Bronchial epithelial cell (primary cell): ENCODE measurements around the gene DNAAF9. TPM values are rescaled to one million over a fixed set of nuclear protein-coding genes. Genes with fewer than 3 reads are reported as not detected.

Experiments used
- DNase-seq: peaks from one replicate; pipeline ENCODE4 v3.0.0-alpha.2; 2010; ENCODE audit warnings: low read depth
- FAIRE-seq: peaks from 2 replicates; lab custom pipeline; 2011; peaks lifted over from hg19 to GRCh38; lab: Jason Lieb, UNC
- H3K27me3 ChIP-seq: 2 replicates; pipeline ENCODE4 v1.5.1; 2011; ENCODE audit warnings: low read length; ENCODE audit not compliant: control insufficient read depth, insufficient read depth
- H3K36me3 ChIP-seq: 2 replicates; pipeline ENCODE4 v1.5.1; 2011; ENCODE audit warnings: low read length; ENCODE audit not compliant: control insufficient read depth, insufficient read depth
- H3K4me3 ChIP-seq: 2 replicates; pipeline ENCODE4 v1.5.1; 2011; ENCODE audit warnings: mild to moderate bottlenecking, low read depth, low read length, control low read depth
- total RNA-seq: library from RNA; depleted of rRNA; stranded (reverse); fragments of >200 nt; gene quantifications from 2 replicates; pipeline ENCODE4 v1.2.1, GENCODE V29; 2014
- TF ChIP-seq, protein P1 (sequence below): IDR thresholded peaks from 2 replicates; pipeline ENCODE4 v1.5.1; 2011; ENCODE audit warnings: mild to moderate bottlenecking, moderate library complexity, low read length, control low read depth, inconsistent platforms; ENCODE audit not compliant: insufficient read depth, severe bottlenecking

DNAAF9 gene
- 5.5 and 6.7 TPM in 2 replicates for total RNA-seq

GRCh38 chr20:3407040-3407770, at the start of gene DNAAF9:
Gene DNAAF9 (minus strand): TSS chr20:3407669. CDS start chr20:3407557, 112 bp downstream.
- TF ChIP-seq, protein P1, sequence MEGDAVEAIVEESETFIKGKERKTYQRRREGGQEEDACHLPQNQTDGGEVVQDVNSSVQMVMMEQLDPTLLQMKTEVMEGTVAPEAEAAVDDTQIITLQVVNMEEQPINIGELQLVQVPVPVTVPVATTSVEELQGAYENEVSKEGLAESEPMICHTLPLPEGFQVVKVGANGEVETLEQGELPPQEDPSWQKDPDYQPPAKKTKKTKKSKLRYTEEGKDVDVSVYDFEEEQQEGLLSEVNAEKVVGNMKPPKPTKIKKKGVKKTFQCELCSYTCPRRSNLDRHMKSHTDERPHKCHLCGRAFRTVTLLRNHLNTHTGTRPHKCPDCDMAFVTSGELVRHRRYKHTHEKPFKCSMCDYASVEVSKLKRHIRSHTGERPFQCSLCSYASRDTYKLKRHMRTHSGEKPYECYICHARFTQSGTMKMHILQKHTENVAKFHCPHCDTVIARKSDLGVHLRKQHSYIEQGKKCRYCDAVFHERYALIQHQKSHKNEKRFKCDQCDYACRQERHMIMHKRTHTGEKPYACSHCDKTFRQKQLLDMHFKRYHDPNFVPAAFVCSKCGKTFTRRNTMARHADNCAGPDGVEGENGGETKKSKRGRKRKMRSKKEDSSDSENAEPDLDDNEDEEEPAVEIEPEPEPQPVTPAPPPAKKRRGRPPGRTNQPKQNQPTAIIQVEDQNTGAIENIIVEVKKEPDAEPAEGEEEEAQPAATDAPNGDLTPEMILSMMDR, result peak; percentile 24
- no peaks in the 10 kb centered on the region for H3K36me3 ChIP-seq
- DNase-seq (peak; percentile 30), FAIRE-seq (no peak)
- peak within 1 kb of the TSS; percentile 57 for H3K4me3 ChIP-seq
- H3K27me3 ChIP-seq, result no peaks in the 10 kb centered on the region

- Histone ChIP-seq H3K36me3 (no peaks in the 10 kb centered on the region), H3K4me3 (no peak overlapping the region), H3K27me3 (no peaks in the 10 kb centered on the region)
- TF ChIP-seq, protein P1, result no peak
- FAIRE-seq (peak; percentile 55), DNase-seq (no peak)
Measured at GRCh38 chr20:3456648-3457047, 49.2 kb upstream of the DNAAF9 start.

GRCh38 chr20:3454831-3455230, 47.4 kb upstream of the DNAAF9 start:
- FAIRE-seq (no peak), DNase-seq (no peak)
- H3K36me3 ChIP-seq, result no peaks in the 10 kb centered on the region
- TF ChIP-seq, protein P1, result no peak
- H3K27me3 ChIP-seq, result no peaks in the 10 kb centered on the region
- no peak overlapping the region for H3K4me3 ChIP-seq

- DNase-seq, result no peak
- FAIRE-seq, result no peak
- TF ChIP-seq, protein P1, result no peak
- Histone ChIP-seq H3K4me3 (no peak overlapping the region), H3K27me3 (no peaks in the 10 kb centered on the region), H3K36me3 (no peaks in the 10 kb centered on the region)
Measured at GRCh38 chr20:3452690-3453089, 45.2 kb upstream of the DNAAF9 start.

DNA sequence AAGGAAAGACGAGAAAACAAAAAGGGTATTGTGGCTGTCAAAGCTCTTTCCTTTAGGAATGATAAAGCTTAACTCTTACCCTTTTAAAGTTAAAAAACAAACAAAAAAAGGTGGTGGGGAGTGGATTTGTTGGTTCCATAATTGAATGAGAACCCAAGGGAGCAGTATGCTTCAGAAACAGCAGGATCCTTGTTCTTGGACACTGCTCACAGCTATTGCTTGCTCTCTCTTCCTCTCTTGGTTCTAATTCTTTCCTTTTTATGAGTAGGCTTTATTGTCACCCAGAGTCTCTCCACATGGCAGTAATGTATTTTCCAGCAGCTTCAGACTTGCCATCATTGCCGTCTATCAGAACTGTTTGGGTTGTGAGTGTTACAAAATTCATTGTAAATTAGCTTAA, 44.7 kb upstream of the DNAAF9 start:
- no peaks in the 10 kb centered on the region for H3K27me3 ChIP-seq
- no peak for DNase-seq
- no peak overlapping the region for H3K4me3 ChIP-seq
- TF ChIP-seq, protein P1, result no peak
- no peak for FAIRE-seq
- no peaks in the 10 kb centered on the region for H3K36me3 ChIP-seq
